ENCODE data around the gene PPP1R13L. TPM values are rescaled to one million over a fixed set of nuclear protein-coding genes. Genes with fewer than 3 reads are reported as not detected.
A peak's percentile ranks its signal among the peaks of the same experiment; 100 is the strongest.

PPP1R13L gene
- total RNA-seq, 3 donors from 2014 or later = 21.1 to 36.7 (median 30.8) TPM

- intact Hi-C loops (cut with DNase I, micrococcal nuclease) = no loop called here
- H3K36me3 ChIP-seq (ENCODE audit: low read depth) = no peaks in the 10 kb centered on the region
- peaks cover 10% of the 10 kb centered on the region for H3K4me1 ChIP-seq (ENCODE audit: low read depth)
- ATAC-seq (no peak), DNase-seq (no peak)
- TF ChIP-seq, protein P1, sequence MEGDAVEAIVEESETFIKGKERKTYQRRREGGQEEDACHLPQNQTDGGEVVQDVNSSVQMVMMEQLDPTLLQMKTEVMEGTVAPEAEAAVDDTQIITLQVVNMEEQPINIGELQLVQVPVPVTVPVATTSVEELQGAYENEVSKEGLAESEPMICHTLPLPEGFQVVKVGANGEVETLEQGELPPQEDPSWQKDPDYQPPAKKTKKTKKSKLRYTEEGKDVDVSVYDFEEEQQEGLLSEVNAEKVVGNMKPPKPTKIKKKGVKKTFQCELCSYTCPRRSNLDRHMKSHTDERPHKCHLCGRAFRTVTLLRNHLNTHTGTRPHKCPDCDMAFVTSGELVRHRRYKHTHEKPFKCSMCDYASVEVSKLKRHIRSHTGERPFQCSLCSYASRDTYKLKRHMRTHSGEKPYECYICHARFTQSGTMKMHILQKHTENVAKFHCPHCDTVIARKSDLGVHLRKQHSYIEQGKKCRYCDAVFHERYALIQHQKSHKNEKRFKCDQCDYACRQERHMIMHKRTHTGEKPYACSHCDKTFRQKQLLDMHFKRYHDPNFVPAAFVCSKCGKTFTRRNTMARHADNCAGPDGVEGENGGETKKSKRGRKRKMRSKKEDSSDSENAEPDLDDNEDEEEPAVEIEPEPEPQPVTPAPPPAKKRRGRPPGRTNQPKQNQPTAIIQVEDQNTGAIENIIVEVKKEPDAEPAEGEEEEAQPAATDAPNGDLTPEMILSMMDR (IDR thresholded peaks at IDR 0.05) = no peak
- H3K9me3 ChIP-seq = no peaks in the 10 kb centered on the region
- H3K4me3 ChIP-seq = no peak overlapping the region
These were observed 23.7 kb upstream of the PPP1R13L start for GRCh38 chr19:45428384-45429231.

GRCh38 chr19:45424191-45425058 is 19.6 kb upstream of the PPP1R13L start:
- DNase-seq (peak in 2 of 3 donors; percentile 76 to 84), ATAC-seq (peak; percentile 70)
- H3K36me3 ChIP-seq (ENCODE audit: low read depth) = no peaks in the 10 kb centered on the region
- no peak overlapping the region for H3K4me3 ChIP-seq
- H3K4me1 ChIP-seq (ENCODE audit: low read depth) = peaks cover 16% of the 10 kb centered on the region
- H3K9me3 ChIP-seq = no peaks in the 10 kb centered on the region
- intact Hi-C loops (cut with DNase I, micrococcal nuclease) = no loop called here
- TF ChIP-seq, protein P1 (IDR thresholded peaks at IDR 0.05) = no peak

GRCh38 chr19:45423589-45424190 is 18.8 kb upstream of the PPP1R13L start, which contains the start of gene ERCC1:
Gene ERCC1, minus strand, starts transcription at chr19:45423917. Its CDS starts 543 bp downstream, at chr19:45423374.
- Histone ChIP-seq H3K36me3 (ENCODE audit: low read depth) (no peaks in the 10 kb centered on the region), H3K9me3 (no peaks in the 10 kb centered on the region), H3K4me1 (ENCODE audit: low read depth) (peaks cover 16% of the 10 kb centered on the region), H3K4me3 (peak within 1 kb of the TSS; percentile 18)
- ATAC-seq = peak; percentile 91
- intact Hi-C loops (cut with DNase I, micrococcal nuclease) = no loop called here
- TF ChIP-seq, protein P1 (IDR thresholded peaks at IDR 0.05) = no peak
- DNase-seq = peak; percentile 99

DNA sequence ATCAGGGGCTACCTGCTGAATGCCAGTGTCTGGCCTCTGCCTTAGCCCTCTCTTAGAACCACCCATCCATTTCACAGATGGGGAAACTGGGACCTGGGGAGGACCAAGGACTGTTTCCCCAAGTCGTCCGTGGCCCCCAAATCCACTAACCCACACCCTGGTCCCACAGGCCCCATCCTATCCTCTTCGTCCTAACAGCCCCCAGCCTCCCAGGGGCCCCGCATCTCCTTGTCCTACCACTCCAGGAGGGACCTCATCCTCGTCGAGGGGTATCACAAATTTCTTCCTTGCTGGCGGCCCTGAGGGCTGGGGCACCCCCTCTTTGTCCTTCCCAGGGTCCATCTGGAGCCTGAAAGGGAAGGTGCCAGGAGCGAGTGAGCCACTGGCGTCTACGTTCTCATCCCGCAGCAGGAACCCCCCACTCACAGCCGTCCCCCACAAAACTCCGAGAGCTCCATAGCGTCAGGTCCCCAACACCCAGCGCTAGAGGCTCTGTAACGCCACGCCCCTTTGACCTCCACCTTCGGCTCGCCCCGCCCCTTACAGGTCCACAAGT is 18.2 kb upstream of the PPP1R13L start:
- Histone ChIP-seq H3K4me1 (ENCODE audit: low read depth) (peaks cover 11% of the 10 kb centered on the region), H3K9me3 (no peaks in the 10 kb centered on the region), H3K4me3 (peak overlapping the region; percentile 18), H3K36me3 (ENCODE audit: low read depth) (no peaks in the 10 kb centered on the region)
- ATAC-seq (no peak), DNase-seq (no peak)
- intact Hi-C loops (cut with DNase I, micrococcal nuclease) = no loop called here
- TF ChIP-seq, protein P1 (IDR thresholded peaks at IDR 0.05) = no peak

DNA sequence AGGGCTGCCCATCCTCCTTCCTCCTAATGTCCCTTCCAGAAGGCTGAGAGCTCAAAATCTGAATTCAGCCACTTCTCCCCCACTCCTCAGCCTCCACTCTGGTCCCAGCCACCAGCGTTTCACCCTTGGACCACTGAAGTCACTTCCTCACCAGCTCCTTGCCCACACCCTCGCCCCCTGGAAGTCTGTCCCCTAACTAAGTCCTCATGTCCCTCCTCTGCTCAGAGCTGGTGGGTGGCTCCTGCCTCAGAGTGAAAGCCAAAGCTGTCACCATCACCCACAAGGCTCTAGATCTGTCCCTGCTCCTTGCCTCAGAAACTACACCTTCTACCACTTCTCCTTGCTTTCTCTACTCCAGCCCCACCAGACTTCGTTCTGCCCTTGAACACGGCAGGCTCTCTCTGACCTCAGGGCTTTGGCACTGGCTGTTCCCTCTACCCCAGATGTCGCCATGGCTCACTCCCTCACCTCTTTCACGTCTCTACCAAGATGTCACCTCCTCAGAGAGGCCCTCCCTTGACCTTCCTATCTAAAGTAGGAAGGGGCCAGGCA is 17.2 kb upstream of the PPP1R13L start:
- H3K4me3 ChIP-seq = no peak overlapping the region
- H3K36me3 ChIP-seq (ENCODE audit: low read depth) = no peaks in the 10 kb centered on the region
- no peaks in the 10 kb centered on the region for H3K9me3 ChIP-seq
- no peak for DNase-seq
- TF ChIP-seq, protein P1 (IDR thresholded peaks at IDR 0.05) = no peak
- intact Hi-C loops (cut with DNase I, micrococcal nuclease) = no loop called here
- H3K4me1 ChIP-seq (ENCODE audit: low read depth) = peaks cover 6% of the 10 kb centered on the region
- ATAC-seq = no peak
